Measurements from ENCODE around the gene CDYL. TPM values are rescaled to one million over a fixed set of nuclear protein-coding genes. Genes with fewer than 3 reads are reported as not detected.

Gene CDYL
- total and polyA plus RNA-seq, 5 donors from 2014 or later, result 3.1 to 27.0 (median 4.1) TPM

DNA sequence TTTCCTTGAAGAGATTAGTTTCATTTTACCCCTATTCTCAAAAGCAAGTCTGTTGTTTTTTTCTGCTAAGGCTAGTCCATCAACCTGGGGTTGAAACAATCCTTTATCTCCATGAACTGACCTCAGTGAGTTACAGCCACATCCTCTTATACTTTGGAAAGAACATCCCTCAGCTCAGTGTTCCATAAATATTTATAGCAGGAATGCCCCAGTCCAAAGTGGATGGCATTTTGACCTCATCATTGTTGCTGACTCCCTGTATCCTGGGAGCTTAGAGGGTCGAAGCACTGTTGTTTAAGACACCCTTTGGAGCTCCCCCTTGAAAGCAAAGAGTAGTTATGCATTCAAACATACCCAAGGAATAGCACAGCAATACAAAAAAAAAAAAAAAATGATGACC, 16.2 kb upstream of the CDYL start:
- H3K9me3 Mint-ChIP-seq, result peaks cover 0 to 24% (median 10%) of the 10 kb centered on the region in 7 donors

DNA sequence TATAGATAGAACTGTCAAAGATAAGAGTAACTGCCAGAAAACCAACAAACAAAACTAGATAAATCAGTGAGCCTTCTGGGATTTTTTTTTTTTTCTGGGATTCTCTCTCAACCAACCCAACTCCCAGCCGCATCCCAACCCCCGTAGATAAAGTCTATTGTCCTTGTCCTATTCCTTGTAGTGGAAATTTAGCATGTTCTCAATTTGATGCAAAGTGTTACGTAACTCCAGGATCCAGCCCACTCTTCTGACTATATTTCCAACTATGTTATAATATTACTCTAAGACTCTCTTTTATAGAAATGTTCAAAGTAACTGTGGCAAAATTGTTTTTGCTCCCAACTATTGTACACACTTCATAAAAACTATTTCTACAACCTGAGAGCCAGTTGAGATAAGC, 15.4 kb upstream of the CDYL start:
- DNase-seq, result no peak
- H3K36me3 Mint-ChIP-seq, result no peaks in the 10 kb centered on the region
- no peaks in the 10 kb centered on the region for H3K4me1 Mint-ChIP-seq
- no peaks in the 10 kb centered on the region for H3K4me1 ChIP-seq (ENCODE audit: control insufficient read depth, insufficient read depth, low read length, poor library complexity, severe bottlenecking)
- ATAC-seq (ENCODE audit: low read depth in 2 of 2), result no peak
- peaks cover 45% of the 10 kb centered on the region for H3K27me3 Mint-ChIP-seq
- H3K27ac Mint-ChIP-seq, result no peak overlapping the region
- H3K9me3 ChIP-seq (ENCODE audit: control insufficient read depth in 2 of 2, low read length in 2 of 2), result peaks cover 0 to 17% of the 10 kb centered on the region in 2 experiments
- H3K4me3 Mint-ChIP-seq, result no peak overlapping the region
- no peak overlapping the region for H3K4me3 ChIP-seq (ENCODE audit: low read depth, low read length)
- H3K27ac ChIP-seq (ENCODE audit: insufficient read depth, low read length, poor library complexity, severe bottlenecking), result no peak overlapping the region
- peaks cover 0 to 19% (median 10%) of the 10 kb centered on the region in 7 donors for H3K9me3 Mint-ChIP-seq
- no peaks in the 10 kb centered on the region for H3K36me3 ChIP-seq (ENCODE audit: control insufficient read depth, insufficient read depth, low read length)
- peaks cover 12% of the 10 kb centered on the region for H3K27me3 ChIP-seq (ENCODE audit: control insufficient read depth, insufficient read depth, low read length)

More for the DNA sequence above, 16.2 kb upstream of the CDYL start:
- peaks cover 12% of the 10 kb centered on the region for H3K27me3 ChIP-seq (ENCODE audit: control insufficient read depth, insufficient read depth, low read length)
- H3K27ac ChIP-seq (ENCODE audit: insufficient read depth, low read length, poor library complexity, severe bottlenecking), result no peak overlapping the region
- H3K27me3 Mint-ChIP-seq, result peaks cover 45% of the 10 kb centered on the region
- no peaks in the 10 kb centered on the region for H3K4me1 ChIP-seq (ENCODE audit: control insufficient read depth, insufficient read depth, low read length, poor library complexity, severe bottlenecking)
- DNase-seq (no peak), ATAC-seq (ENCODE audit: low read depth in 2 of 2) (no peak)
- no peak overlapping the region for H3K27ac Mint-ChIP-seq
- H3K36me3 Mint-ChIP-seq, result no peaks in the 10 kb centered on the region
- no peak overlapping the region for H3K4me3 ChIP-seq (ENCODE audit: low read depth, low read length)
- H3K4me1 Mint-ChIP-seq, result no peaks in the 10 kb centered on the region
- H3K36me3 ChIP-seq (ENCODE audit: control insufficient read depth, insufficient read depth, low read length), result no peaks in the 10 kb centered on the region
- H3K9me3 ChIP-seq (ENCODE audit: control insufficient read depth in 2 of 2, low read length in 2 of 2), result peaks cover 0 to 17% of the 10 kb centered on the region in 2 experiments
- H3K4me3 Mint-ChIP-seq, result no peak overlapping the region

DNA sequence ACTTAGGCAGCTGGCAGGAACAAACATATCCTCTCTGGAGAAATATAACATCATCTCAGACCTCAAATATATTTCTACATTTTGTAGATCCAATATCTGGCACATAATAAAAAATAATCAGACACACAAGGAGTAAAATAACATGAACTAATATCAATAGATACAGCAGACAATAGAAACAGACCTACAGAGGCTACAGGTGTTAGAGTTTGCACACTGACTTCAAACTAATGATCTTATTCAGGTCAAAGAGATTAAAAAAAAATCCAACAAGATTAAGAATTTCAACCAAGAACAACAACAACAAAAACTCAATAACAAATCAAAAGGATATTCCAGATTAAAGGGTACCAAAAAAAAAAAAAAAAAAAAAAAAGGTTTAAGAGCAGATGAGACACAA, 13.9 kb upstream of the CDYL start:
- no peak for DNase-seq
- H3K4me3 Mint-ChIP-seq, result no peak overlapping the region
- H3K27ac Mint-ChIP-seq, result no peak overlapping the region

DNA sequence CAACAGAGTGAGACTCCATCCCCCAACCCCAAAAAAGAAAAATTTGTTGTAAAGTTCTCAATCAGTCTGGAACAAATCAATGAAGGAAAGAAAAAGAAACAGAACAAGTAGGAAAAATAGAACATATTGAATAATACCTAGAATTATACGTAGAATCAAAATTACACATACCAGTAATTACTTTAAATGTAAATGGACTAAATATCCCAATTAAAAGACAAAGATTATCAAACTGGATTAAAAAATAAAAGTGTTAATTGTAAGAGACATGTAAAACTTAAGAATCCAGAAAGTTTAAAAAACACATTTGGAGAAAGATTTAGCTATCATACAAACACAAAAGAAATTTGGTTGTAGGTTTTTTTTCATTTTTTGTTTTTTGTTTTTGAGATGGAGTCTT, 12.3 kb upstream of the CDYL start:
- no peak overlapping the region for H3K27ac Mint-ChIP-seq

More for the DNA sequence above, 13.9 kb upstream of the CDYL start:
- Histone ChIP-seq H3K27me3 (ENCODE audit: control insufficient read depth, insufficient read depth, low read length) (peaks cover 8% of the 10 kb centered on the region), H3K4me3 (ENCODE audit: low read depth, low read length) (no peak overlapping the region), H3K27ac (ENCODE audit: insufficient read depth, low read length, poor library complexity, severe bottlenecking) (no peak overlapping the region), H3K4me1 (ENCODE audit: control insufficient read depth, insufficient read depth, low read length, poor library complexity, severe bottlenecking) (no peaks in the 10 kb centered on the region), H3K9me3 (ENCODE audit: control insufficient read depth in 2 of 2, low read length in 2 of 2) (peaks cover 0 to 17% of the 10 kb centered on the region in 2 experiments), H3K36me3 (ENCODE audit: control insufficient read depth, insufficient read depth, low read length) (no peaks in the 10 kb centered on the region)
- H3K27me3 Mint-ChIP-seq, result peaks cover 32% of the 10 kb centered on the region
- no peaks in the 10 kb centered on the region for H3K36me3 Mint-ChIP-seq
- no peak for ATAC-seq (ENCODE audit: low read depth in 2 of 2)
- no peaks in the 10 kb centered on the region for H3K4me1 Mint-ChIP-seq
- peaks cover 0 to 19% (median 8%) of the 10 kb centered on the region in 7 donors for H3K9me3 Mint-ChIP-seq

DNA sequence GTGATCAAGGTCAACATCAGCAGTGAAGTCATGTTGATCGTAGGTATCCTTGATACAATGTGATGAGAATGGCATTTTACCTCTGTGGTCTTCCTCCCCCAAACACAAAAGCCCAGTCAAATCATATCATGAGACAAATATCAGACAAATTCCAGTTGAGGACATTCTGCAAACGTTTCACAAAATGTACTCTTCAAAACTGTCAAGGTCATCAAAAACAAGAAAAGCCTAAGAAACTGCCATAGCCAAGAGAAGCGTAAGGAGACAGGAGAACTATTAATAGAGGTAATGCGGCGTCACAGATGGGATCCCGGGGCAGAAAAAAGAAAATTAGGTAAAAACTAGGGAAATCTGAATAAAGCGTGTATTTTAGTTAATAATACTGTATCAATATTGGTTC, 7.4 kb upstream of the CDYL start:
- H3K9me3 Mint-ChIP-seq, result peaks cover 0 to 4% (median 0%) of the 10 kb centered on the region in 7 donors
- peaks cover 0 to 3% of the 10 kb centered on the region in 2 experiments for H3K9me3 ChIP-seq (ENCODE audit: control insufficient read depth in 2 of 2, low read length in 2 of 2)
- H3K27ac Mint-ChIP-seq, result no peak overlapping the region
- H3K27me3 ChIP-seq (ENCODE audit: control insufficient read depth, insufficient read depth, low read length), result peaks cover 1% of the 10 kb centered on the region
- no peaks in the 10 kb centered on the region for H3K4me1 ChIP-seq (ENCODE audit: control insufficient read depth, insufficient read depth, low read length, poor library complexity, severe bottlenecking)
- no peaks in the 10 kb centered on the region for H3K4me1 Mint-ChIP-seq
- no peaks in the 10 kb centered on the region for H3K36me3 Mint-ChIP-seq
- H3K27ac ChIP-seq (ENCODE audit: insufficient read depth, low read length, poor library complexity, severe bottlenecking), result no peak overlapping the region
- H3K27me3 Mint-ChIP-seq, result peaks cover 35% of the 10 kb centered on the region
- H3K4me3 Mint-ChIP-seq, result no peak overlapping the region
- H3K4me3 ChIP-seq (ENCODE audit: low read depth, low read length), result no peak overlapping the region
- DNase-seq (no peak), ATAC-seq (ENCODE audit: low read depth in 2 of 2) (no peak)
- H3K36me3 ChIP-seq (ENCODE audit: control insufficient read depth, insufficient read depth, low read length), result no peaks in the 10 kb centered on the region

More for the DNA sequence above, 12.3 kb upstream of the CDYL start:
- Mint-ChIP-seq H3K4me1 (no peaks in the 10 kb centered on the region), H3K4me3 (no peak overlapping the region), H3K36me3 (no peaks in the 10 kb centered on the region), H3K9me3 (peaks cover 0 to 19% (median 8%) of the 10 kb centered on the region in 7 donors), H3K27me3 (peaks cover 42% of the 10 kb centered on the region)
- H3K4me3 ChIP-seq (ENCODE audit: low read depth, low read length), result no peak overlapping the region
- peaks cover 8% of the 10 kb centered on the region for H3K27me3 ChIP-seq (ENCODE audit: control insufficient read depth, insufficient read depth, low read length)
- DNase-seq, result no peak
- no peak for ATAC-seq (ENCODE audit: low read depth in 2 of 2)
- no peaks in the 10 kb centered on the region for H3K4me1 ChIP-seq (ENCODE audit: control insufficient read depth, insufficient read depth, low read length, poor library complexity, severe bottlenecking)
- no peak overlapping the region for H3K27ac ChIP-seq (ENCODE audit: insufficient read depth, low read length, poor library complexity, severe bottlenecking)
- no peaks in the 10 kb centered on the region for H3K36me3 ChIP-seq (ENCODE audit: control insufficient read depth, insufficient read depth, low read length)
- peaks cover 0 to 17% of the 10 kb centered on the region in 2 experiments for H3K9me3 ChIP-seq (ENCODE audit: control insufficient read depth in 2 of 2, low read length in 2 of 2)

DNA sequence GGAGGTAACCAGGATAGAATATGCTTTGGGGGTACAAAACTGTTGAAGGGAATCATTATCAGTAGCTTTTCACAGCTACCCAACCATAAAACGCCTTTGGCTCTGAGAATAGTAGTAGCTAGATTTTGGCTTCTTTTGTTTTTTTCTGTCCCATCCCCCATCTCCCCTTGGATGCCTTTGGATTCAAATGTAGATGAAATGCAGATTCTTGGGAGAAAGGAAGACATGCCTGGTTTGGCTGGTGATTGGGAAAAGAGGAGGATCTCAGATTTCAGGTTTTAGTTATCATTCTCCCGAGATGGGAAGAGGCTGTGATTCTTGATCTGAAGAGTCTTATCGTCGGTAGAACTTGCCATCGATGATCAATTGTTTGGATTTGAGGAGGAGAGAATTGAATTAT, 3.5 kb upstream of the CDYL start:
- no peak overlapping the region for H3K4me3 ChIP-seq (ENCODE audit: low read depth, low read length)
- Mint-ChIP-seq H3K36me3 (no peaks in the 10 kb centered on the region), H3K4me1 (peaks cover 8 to 17% (median 13%) of the 10 kb centered on the region in 4 donors), H3K27me3 (peaks cover 48% of the 10 kb centered on the region), H3K9me3 (peaks cover 0 to 4% (median 0%) of the 10 kb centered on the region in 7 donors), H3K27ac (no peak overlapping the region), H3K4me3 (peak overlapping the region in 2 of 4 donors; percentile 51 to 99)
- H3K4me1 ChIP-seq (ENCODE audit: control insufficient read depth, insufficient read depth, low read length, poor library complexity, severe bottlenecking), result peaks cover 16% of the 10 kb centered on the region
- no peaks in the 10 kb centered on the region for H3K36me3 ChIP-seq (ENCODE audit: control insufficient read depth, insufficient read depth, low read length)
- no peaks in the 10 kb centered on the region for H3K9me3 ChIP-seq (ENCODE audit: control insufficient read depth in 2 of 2, low read length in 2 of 2)
- H3K27me3 ChIP-seq (ENCODE audit: control insufficient read depth, insufficient read depth, low read length), result peaks cover 2% of the 10 kb centered on the region
- DNase-seq, result no peak
- H3K27ac ChIP-seq (ENCODE audit: insufficient read depth, low read length, poor library complexity, severe bottlenecking), result no peak overlapping the region
- no peak for ATAC-seq (ENCODE audit: low read depth in 2 of 2)

DNA sequence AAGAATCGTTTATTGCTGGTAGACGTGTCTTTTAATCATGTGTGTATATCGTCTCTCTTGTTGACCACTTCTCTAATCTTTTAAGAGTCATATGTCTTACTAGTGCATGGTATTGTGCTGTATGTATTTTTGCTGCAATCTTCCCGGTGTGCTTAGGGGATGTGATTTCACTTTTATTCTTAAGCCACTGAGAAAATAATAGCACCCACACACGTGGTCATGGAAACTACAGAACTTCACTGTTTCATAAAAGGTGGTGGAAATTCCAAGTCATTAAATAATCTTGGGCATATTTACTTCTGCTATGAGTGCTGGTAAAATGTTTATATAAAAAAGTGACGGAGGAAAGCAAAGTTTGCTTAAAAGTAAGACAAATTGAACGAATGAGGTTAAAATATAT, 3.0 kb upstream of the CDYL start:
- peaks cover 0 to 6% (median 0%) of the 10 kb centered on the region in 7 donors for H3K9me3 Mint-ChIP-seq
- no peaks in the 10 kb centered on the region for H3K36me3 Mint-ChIP-seq
- peak overlapping the region in 2 of 4 donors; percentile 43 to 99 for H3K4me3 Mint-ChIP-seq

DNA sequence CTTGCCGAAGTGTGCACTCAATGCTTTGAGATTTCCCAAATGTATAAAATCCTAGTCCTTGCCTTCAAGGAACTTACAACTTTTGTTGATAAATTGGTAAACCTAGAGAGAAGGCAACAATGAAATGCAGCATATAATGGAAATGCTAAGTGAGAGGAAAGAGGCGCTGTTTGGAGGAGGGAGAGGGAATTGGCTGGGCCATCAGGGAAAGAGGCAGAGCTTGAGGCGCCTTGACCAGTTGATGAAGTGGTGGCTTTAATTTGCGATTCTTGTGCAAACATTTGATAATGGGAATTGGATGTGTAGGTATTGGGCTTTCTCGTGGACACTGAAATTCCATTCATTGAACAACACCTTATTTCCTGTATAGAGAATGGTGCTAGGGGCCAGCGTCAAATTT, 1.9 kb upstream of the CDYL start:
- Histone ChIP-seq H3K4me1 (ENCODE audit: control insufficient read depth, insufficient read depth, low read length, poor library complexity, severe bottlenecking) (peaks cover 31% of the 10 kb centered on the region), H3K9me3 (ENCODE audit: control insufficient read depth in 2 of 2, low read length in 2 of 2) (peaks cover 0 to 5% of the 10 kb centered on the region in 2 experiments), H3K27ac (ENCODE audit: insufficient read depth, low read length, poor library complexity, severe bottlenecking) (no peak overlapping the region), H3K36me3 (ENCODE audit: control insufficient read depth, insufficient read depth, low read length) (no peaks in the 10 kb centered on the region), H3K27me3 (ENCODE audit: control insufficient read depth, insufficient read depth, low read length) (peaks cover 2% of the 10 kb centered on the region), H3K4me3 (ENCODE audit: low read depth, low read length) (no peak overlapping the region)
- Mint-ChIP-seq H3K27me3 (peaks cover 37% of the 10 kb centered on the region), H3K4me1 (peaks cover 21 to 32% (median 28%) of the 10 kb centered on the region in 4 donors), H3K27ac (peak overlapping the region; percentile 81 to 96 (median 82)), H3K4me3 (peak overlapping the region; percentile 91 to 99 (median 98)), H3K36me3 (no peaks in the 10 kb centered on the region), H3K9me3 (peaks cover 0 to 9% (median 3%) of the 10 kb centered on the region in 7 donors)
- ATAC-seq (ENCODE audit: low read depth in 2 of 2) (no peak), DNase-seq (no peak)

More for the DNA sequence above, 3.0 kb upstream of the CDYL start:
- no peak for DNase-seq
- no peak overlapping the region for H3K27ac ChIP-seq (ENCODE audit: insufficient read depth, low read length, poor library complexity, severe bottlenecking)
- H3K4me3 ChIP-seq (ENCODE audit: low read depth, low read length), result no peak overlapping the region
- no peak overlapping the region for H3K27ac Mint-ChIP-seq
- H3K27me3 ChIP-seq (ENCODE audit: control insufficient read depth, insufficient read depth, low read length), result peaks cover 2% of the 10 kb centered on the region
- peaks cover 11 to 21% (median 18%) of the 10 kb centered on the region in 4 donors for H3K4me1 Mint-ChIP-seq
- H3K9me3 ChIP-seq (ENCODE audit: control insufficient read depth in 2 of 2, low read length in 2 of 2), result peaks cover 0 to 3% of the 10 kb centered on the region in 2 experiments
- no peak for ATAC-seq (ENCODE audit: low read depth in 2 of 2)
- peaks cover 20% of the 10 kb centered on the region for H3K4me1 ChIP-seq (ENCODE audit: control insufficient read depth, insufficient read depth, low read length, poor library complexity, severe bottlenecking)
- no peaks in the 10 kb centered on the region for H3K36me3 ChIP-seq (ENCODE audit: control insufficient read depth, insufficient read depth, low read length)
- H3K27me3 Mint-ChIP-seq, result peaks cover 47% of the 10 kb centered on the region

Measured in CD4-positive, CD25-positive, alpha-beta regulatory T cell (primary cell).